Nephron (organoid): Measurements from ENCODE around the gene SHF.

Source experiments
- H3K27ac Mint-ChIP-seq, 3 experiments: 2 replicates each; pipeline ENCODE4 v1.8.0; 2020; ENCODE audit warnings: mixed read lengths in 3 of 3, mild to moderate bottlenecking in 2 of 3, moderate library complexity in 1 of 3
- H3K27me3 Mint-ChIP-seq: 2 replicates; pipeline ENCODE4 v1.8.0; 2021; ENCODE audit warnings: low read depth, mild to moderate bottlenecking, moderate library complexity, mixed read lengths
- H3K36me3 Mint-ChIP-seq: 2 replicates; pipeline ENCODE4 v1.8.0; 2020; ENCODE audit warnings: low read depth, mixed read lengths
- H3K4me1 Mint-ChIP-seq: 2 replicates; pipeline ENCODE4 v1.8.0; 2020; ENCODE audit warnings: mixed read lengths
- H3K4me3 Mint-ChIP-seq, 3 experiments: 2 replicates each; pipeline ENCODE4 v1.8.0; 2020; ENCODE audit warnings: mild to moderate bottlenecking in 3 of 3, mixed read lengths in 3 of 3, moderate library complexity in 2 of 3
- H3K9me3 Mint-ChIP-seq: 2 replicates; pipeline ENCODE4 v1.8.0; 2020; ENCODE audit warnings: mixed read lengths
- TF ChIP-seq, protein P1 (sequence below), 3 experiments: fragments of 200-600 bp; sonication (generic); IDR thresholded peaks; one replicate each; pipeline ENCODE4 v1.5.0; 2021; ENCODE audit warnings: antibody characterized with exemption in 3 of 3; ENCODE audit not compliant: unreplicated experiment in 3 of 3

The SHF gene

DNA sequence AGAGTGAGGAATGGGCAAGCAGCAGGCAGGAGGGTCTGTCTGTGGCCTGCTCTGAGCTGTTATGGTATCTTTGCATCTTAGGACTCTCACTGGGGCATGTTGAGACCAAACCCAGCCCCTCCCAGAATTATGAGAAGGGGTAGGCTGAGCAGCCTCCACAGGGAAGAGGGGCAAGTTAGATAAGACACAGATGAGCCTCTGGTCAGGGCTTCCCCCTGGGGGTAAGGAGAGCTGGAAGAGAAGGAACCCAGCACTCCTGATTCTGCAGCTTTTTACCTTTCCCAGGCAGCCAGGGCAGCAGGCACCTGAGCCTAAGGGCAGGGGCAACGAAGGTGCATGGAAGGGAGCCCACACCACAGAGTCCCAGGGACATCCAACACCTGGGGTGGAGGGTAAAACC, 38.7 kb downstream of the SHF start:
- Mint-ChIP-seq H3K27me3 (peaks cover 21% of the 10 kb centered on the region), H3K27ac (no peak overlapping the region), H3K9me3 (no peaks in the 10 kb centered on the region), H3K36me3 (no peaks in the 10 kb centered on the region), H3K4me1 (no peaks in the 10 kb centered on the region), H3K4me3 (no peak overlapping the region)
- TF ChIP-seq, protein P1, sequence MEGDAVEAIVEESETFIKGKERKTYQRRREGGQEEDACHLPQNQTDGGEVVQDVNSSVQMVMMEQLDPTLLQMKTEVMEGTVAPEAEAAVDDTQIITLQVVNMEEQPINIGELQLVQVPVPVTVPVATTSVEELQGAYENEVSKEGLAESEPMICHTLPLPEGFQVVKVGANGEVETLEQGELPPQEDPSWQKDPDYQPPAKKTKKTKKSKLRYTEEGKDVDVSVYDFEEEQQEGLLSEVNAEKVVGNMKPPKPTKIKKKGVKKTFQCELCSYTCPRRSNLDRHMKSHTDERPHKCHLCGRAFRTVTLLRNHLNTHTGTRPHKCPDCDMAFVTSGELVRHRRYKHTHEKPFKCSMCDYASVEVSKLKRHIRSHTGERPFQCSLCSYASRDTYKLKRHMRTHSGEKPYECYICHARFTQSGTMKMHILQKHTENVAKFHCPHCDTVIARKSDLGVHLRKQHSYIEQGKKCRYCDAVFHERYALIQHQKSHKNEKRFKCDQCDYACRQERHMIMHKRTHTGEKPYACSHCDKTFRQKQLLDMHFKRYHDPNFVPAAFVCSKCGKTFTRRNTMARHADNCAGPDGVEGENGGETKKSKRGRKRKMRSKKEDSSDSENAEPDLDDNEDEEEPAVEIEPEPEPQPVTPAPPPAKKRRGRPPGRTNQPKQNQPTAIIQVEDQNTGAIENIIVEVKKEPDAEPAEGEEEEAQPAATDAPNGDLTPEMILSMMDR (IDR thresholded peaks at IDR 0.05; ENCODE audit: unreplicated experiment in 3 of 3): no peak

DNA sequence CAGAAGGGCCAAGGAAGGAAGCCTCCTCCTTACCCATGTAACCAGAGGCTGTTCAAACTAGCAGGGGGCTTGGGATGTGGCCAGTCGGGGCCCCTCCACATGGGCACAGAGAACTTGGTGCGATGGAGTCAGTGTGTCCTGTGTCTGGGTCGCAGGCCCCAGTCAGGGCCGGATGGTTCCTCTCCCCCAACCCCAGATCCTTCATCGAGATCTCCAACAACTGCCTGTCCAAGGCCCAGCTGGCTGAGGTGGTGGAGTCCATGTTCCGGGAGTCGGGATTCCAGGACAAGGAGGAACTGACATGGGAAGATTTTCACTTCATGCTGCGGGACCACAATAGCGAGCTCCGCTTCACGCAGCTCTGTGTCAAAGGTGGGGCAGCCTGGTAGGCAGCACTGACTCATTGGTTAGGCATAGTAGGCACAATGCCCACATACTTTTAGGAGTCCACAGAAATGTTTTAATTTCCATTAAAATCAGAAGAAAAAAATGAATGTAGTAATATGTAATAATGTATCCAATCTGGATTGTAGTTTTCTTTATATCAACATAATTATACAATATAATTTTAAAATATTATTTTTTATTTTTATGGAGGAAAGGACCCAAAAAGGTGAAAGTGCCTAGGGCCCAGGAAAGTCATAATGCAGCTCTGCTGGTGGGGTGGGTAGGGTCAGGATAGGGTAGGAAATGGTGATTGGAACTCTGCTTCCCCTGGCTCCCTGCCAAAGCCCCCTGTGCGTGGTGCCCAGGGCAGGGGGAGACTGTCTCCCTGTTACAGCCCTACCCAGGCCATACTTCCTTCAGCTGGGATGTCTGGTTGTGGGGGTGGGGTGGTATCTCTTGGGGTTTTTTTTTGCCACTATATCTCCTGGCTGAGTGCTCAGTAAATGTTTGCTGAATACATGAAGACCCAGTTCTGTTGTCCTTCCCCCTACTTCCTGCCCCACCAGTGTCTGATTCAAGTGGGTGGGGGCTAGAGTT, 39.4 kb downstream of the SHF start:
- H3K27me3 Mint-ChIP-seq: peaks cover 14% of the 10 kb centered on the region
- no peak overlapping the region for H3K27ac Mint-ChIP-seq
- no peak overlapping the region for H3K4me3 Mint-ChIP-seq
- no peaks in the 10 kb centered on the region for H3K4me1 Mint-ChIP-seq
- no peaks in the 10 kb centered on the region for H3K9me3 Mint-ChIP-seq
- TF ChIP-seq, protein P1 (IDR thresholded peaks at IDR 0.05; ENCODE audit: unreplicated experiment in 3 of 3): no peak
- H3K36me3 Mint-ChIP-seq: no peaks in the 10 kb centered on the region

DNA sequence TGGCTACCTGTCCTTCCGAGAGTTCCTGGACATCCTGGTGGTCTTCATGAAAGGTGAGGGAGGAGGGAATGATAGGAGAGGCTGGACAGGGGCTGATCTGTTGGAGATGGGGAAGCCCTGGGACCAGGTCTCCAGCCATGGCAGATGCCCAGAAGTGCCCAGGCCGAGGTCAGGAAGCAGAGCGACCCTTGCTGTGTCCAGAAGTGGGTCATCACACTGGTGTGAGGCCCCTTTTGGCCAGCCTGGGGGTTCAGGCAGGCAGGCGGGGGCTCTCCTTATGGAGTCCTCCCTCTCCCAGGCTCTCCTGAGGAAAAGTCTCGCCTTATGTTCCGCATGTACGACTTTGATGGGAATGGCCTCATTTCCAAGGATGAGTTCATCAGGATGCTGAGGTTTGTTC, 40.2 kb downstream of the SHF start:
- H3K36me3 Mint-ChIP-seq: no peaks in the 10 kb centered on the region
- no peaks in the 10 kb centered on the region for H3K4me1 Mint-ChIP-seq
- no peak overlapping the region for H3K4me3 Mint-ChIP-seq
- peaks cover 14% of the 10 kb centered on the region for H3K27me3 Mint-ChIP-seq
- H3K27ac Mint-ChIP-seq: no peak overlapping the region
- TF ChIP-seq, protein P1 (IDR thresholded peaks at IDR 0.05; ENCODE audit: unreplicated experiment in 3 of 3): no peak
- no peaks in the 10 kb centered on the region for H3K9me3 Mint-ChIP-seq

DNA sequence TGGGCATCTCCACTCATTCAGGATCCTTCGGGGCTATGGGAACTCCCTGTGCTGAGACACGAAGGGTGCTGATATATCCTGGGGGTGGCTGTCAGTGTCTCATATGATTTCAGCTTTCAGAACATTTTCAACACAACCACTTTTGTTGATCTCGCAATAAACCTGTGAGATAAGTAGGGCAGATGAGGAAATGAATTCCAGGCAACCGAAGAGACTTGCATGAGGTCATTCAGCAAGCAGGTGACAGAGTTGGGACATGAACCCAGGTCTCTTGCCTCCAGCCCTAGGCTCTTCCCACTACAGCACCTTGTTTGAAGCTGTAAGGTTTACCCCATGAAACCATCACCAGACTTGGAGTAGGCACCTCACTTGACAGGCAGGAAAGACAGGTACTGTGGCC, 41.4 kb downstream of the SHF start:
- H3K36me3 Mint-ChIP-seq: no peaks in the 10 kb centered on the region
- peaks cover 14% of the 10 kb centered on the region for H3K27me3 Mint-ChIP-seq
- H3K4me3 Mint-ChIP-seq: no peak overlapping the region
- TF ChIP-seq, protein P1 (IDR thresholded peaks at IDR 0.05; ENCODE audit: unreplicated experiment in 3 of 3): no peak
- no peaks in the 10 kb centered on the region for H3K9me3 Mint-ChIP-seq
- H3K4me1 Mint-ChIP-seq: no peaks in the 10 kb centered on the region
- no peak overlapping the region for H3K27ac Mint-ChIP-seq

DNA sequence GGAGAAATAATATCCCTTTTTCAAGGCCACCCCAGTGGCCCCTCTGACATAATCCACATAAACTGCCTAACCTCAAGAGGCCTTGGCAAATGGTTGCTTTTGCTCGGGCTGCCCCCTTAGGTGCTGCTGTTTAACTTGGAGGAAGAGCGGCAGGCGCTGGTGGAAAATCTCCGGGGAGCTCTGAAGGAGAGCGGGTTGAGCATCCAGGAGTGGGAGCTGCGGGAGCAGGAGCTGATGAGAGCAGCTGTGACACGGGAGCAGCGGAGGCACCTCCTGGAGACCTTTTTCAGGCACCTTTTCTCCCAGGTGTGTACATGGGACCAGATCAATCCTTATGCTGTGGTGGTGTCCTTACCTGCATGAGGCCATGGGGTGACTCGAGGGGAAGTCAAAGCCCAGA, 43.0 kb downstream of the SHF start:
- Mint-ChIP-seq H3K36me3 (no peaks in the 10 kb centered on the region), H3K27me3 (peaks cover 14% of the 10 kb centered on the region), H3K27ac (no peak overlapping the region), H3K4me1 (no peaks in the 10 kb centered on the region), H3K9me3 (no peaks in the 10 kb centered on the region), H3K4me3 (no peak overlapping the region)
- TF ChIP-seq, protein P1 (IDR thresholded peaks at IDR 0.05; ENCODE audit: unreplicated experiment in 3 of 3): no peak

DNA sequence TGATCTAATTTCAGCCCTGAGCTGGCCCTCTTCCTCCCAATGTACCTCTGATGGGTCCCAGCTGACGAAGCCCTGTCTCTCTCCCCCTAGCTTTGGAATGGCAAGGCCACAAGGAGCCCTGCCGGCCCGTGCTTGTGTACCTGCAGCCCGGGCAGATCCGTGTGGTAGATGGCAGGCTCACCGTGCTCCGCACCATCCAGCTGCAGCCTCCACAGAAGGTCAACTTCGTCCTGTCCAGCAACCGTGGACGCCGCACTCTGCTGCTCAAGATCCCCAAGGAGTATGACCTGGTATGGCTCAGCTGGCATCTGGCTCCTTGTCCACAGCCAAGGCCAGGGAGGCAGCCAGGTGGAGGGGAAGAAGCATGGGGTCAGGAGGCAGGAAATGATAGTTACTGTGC, 43.8 kb downstream of the SHF start:
- TF ChIP-seq, protein P1 (IDR thresholded peaks at IDR 0.05; ENCODE audit: unreplicated experiment in 3 of 3): no peak
- Mint-ChIP-seq H3K27me3 (peaks cover 18% of the 10 kb centered on the region), H3K36me3 (no peaks in the 10 kb centered on the region), H3K4me3 (no peak overlapping the region), H3K9me3 (no peaks in the 10 kb centered on the region), H3K27ac (no peak overlapping the region), H3K4me1 (no peaks in the 10 kb centered on the region)
